Stimulated activated naive CD4-positive, alpha-beta T cell treated with Interleukin-2 at 50 U/mL for 16 hours (primary cell): ENCODE measurements around the gene KIF6.
"Not testable (repeated sequence)": the region's sequence is repeated elsewhere in the genome, so short reads cannot be mapped to it uniquely, and the experiment has no call there.

Experiments used
- DNase-seq: peaks from one replicate; lab custom pipeline; 2025; lab: John Stamatoyannopoulos, UW

KIF6 gene

GRCh38 chr6:39313526-39314272 lies 411.5 kb downstream of the KIF6 start:
- no peak for DNase-seq

GRCh38 chr6:39312912-39313525 lies 412.2 kb downstream of the KIF6 start:
- DNase-seq, result no peak

GRCh38 chr6:39310542-39310941 lies 414.7 kb downstream of the KIF6 start:
- no peak for DNase-seq

- DNase-seq, result peak; percentile 17
Measured at GRCh38 chr6:39309942-39310531, 415.2 kb downstream of the KIF6 start.

GRCh38 chr6:39307462-39307861 lies 417.7 kb downstream of the KIF6 start:
- DNase-seq, result no peak

GRCh38 chr6:39304951-39305350 lies 420.3 kb downstream of the KIF6 start:
- no peak for DNase-seq

- no peak for DNase-seq
Measured at GRCh38 chr6:39303425-39304153, 421.6 kb downstream of the KIF6 start.

- DNase-seq, result peak; percentile 78
Measured at GRCh38 chr6:39302669-39303424, 422.4 kb downstream of the KIF6 start.

- DNase-seq, result no peak
Measured at GRCh38 chr6:39302011-39302410, 423.2 kb downstream of the KIF6 start.

GRCh38 chr6:39301606-39302005 lies 423.6 kb downstream of the KIF6 start:
- no peak for DNase-seq

- DNase-seq, result no peak
Measured at GRCh38 chr6:39300739-39301138, 424.5 kb downstream of the KIF6 start.

- no peak for DNase-seq
Measured at GRCh38 chr6:39298061-39298460, 427.1 kb downstream of the KIF6 start.

- DNase-seq, result no peak
Measured at GRCh38 chr6:39296745-39297640, 428.2 kb downstream of the KIF6 start.

GRCh38 chr6:39295611-39296011 lies 429.6 kb downstream of the KIF6 start:
- DNase-seq, result no peak

GRCh38 chr6:39294899-39295298 lies 430.3 kb downstream of the KIF6 start:
- no peak for DNase-seq

- no peak for DNase-seq
Measured at GRCh38 chr6:39294133-39294532, 431.1 kb downstream of the KIF6 start.

- DNase-seq, result no peak
Measured at GRCh38 chr6:39292637-39293036, 432.6 kb downstream of the KIF6 start.

- no peak for DNase-seq
Measured at GRCh38 chr6:39289490-39289889, 435.7 kb downstream of the KIF6 start.

GRCh38 chr6:39287601-39288000 lies 437.6 kb downstream of the KIF6 start:
- DNase-seq, result no peak

- DNase-seq, result not testable (repeated sequence)
Measured at GRCh38 chr6:39286596-39286995, 438.6 kb downstream of the KIF6 start.

- DNase-seq, result no peak
Measured at GRCh38 chr6:39282774-39283173, 442.4 kb downstream of the KIF6 start.
